CD4-positive, alpha-beta T cell (primary cell): ENCODE data around the gene DCHS1. TPM values are rescaled to one million over a fixed set of nuclear protein-coding genes. Genes with fewer than 3 reads are reported as not detected.

Experiments
- ATAC-seq: fragments of 200-7000 bp; cut with Tn5 transposase; one replicate; pipeline ENCODE4 v1.10.0; 2022; ENCODE audit warnings: mild to moderate bottlenecking; ENCODE audit not compliant: poor library complexity
- CTCF ChIA-PET: fragments of 350-600 bp; sonication (Branson Sonifier 250); formaldehyde crosslinking; loops from one replicate; lab custom pipeline; 2021; ENCODE audit warnings: antibody characterized with exemption, inconsistent platforms; lab: Charles Lee
- POLR2A ChIA-PET: fragments of 350-600 bp; sonication (Branson Sonifier 250); formaldehyde crosslinking; loops from one replicate; lab custom pipeline; 2021; ENCODE audit warnings: antibody characterized with exemption, inconsistent platforms; lab: Charles Lee
- DNase-seq, 14 experiments: peaks; one replicate each; pipeline ENCODE4 v3.0.0-alpha.2; 2013 to 2020; ENCODE audit warnings: mixed read lengths in 2 of 14
- H3K27ac ChIP-seq, 2 donors: one replicate each; pipeline versions ENCODE4 v1.5.1 to v1.7.0; 2013; ENCODE audit warnings: low read length in 2 of 2, low read depth in 1 of 2, mild to moderate bottlenecking in 1 of 2
- H3K27me3 ChIP-seq, 2 experiments: 1 replicate in 1 of 2; 2 replicates in 1 of 2; pipeline versions ENCODE4 v1.6.1 to v1.7.0; 2013; ENCODE audit warnings: low read length in 2 of 2, control low read depth in 1 of 2, mild to moderate bottlenecking in 1 of 2, moderate library complexity in 1 of 2; ENCODE audit not compliant: insufficient read depth in 2 of 2, control insufficient read depth in 1 of 2
- H3K36me3 ChIP-seq: one replicate; pipeline ENCODE4 v1.6.1; 2013; ENCODE audit warnings: low read length, control low read depth; ENCODE audit not compliant: insufficient read depth
- H3K4me1 ChIP-seq: one replicate; pipeline ENCODE4 v1.6.1; 2013; ENCODE audit warnings: low read length, control low read depth; ENCODE audit not compliant: insufficient read depth
- H3K4me3 ChIP-seq: one replicate; pipeline ENCODE4 v1.5.1; 2013; ENCODE audit warnings: mild to moderate bottlenecking, low read length, moderate library complexity
- H3K9me3 ChIP-seq, 2 experiments: 1 replicate in 1 of 2; 2 replicates in 1 of 2; pipeline versions ENCODE4 v1.6.1 to v1.7.0; 2013; ENCODE audit warnings: low read length in 2 of 2, mild to moderate bottlenecking in 2 of 2, control low read depth in 1 of 2, moderate library complexity in 1 of 2; ENCODE audit not compliant: control insufficient read depth in 1 of 2, insufficient read depth in 1 of 2
- H3K27ac Mint-ChIP-seq: one replicate; pipeline ENCODE4 v1.8.0; 2020; ENCODE audit warnings: mixed read lengths
- H3K27me3 Mint-ChIP-seq: one replicate; pipeline ENCODE4 v1.8.0; 2021; ENCODE audit warnings: mixed read lengths
- H3K36me3 Mint-ChIP-seq: one replicate; pipeline ENCODE4 v1.8.0; 2021; ENCODE audit warnings: low read depth, mixed read lengths
- H3K4me1 Mint-ChIP-seq: one replicate; pipeline ENCODE4 v1.8.0; 2021; ENCODE audit warnings: low read depth, mixed read lengths
- H3K4me3 Mint-ChIP-seq: one replicate; pipeline ENCODE4 v1.8.0; 2020; ENCODE audit warnings: mild to moderate bottlenecking, mixed read lengths
- H3K9me3 Mint-ChIP-seq: one replicate; pipeline ENCODE4 v1.8.0; 2020; ENCODE audit warnings: mixed read lengths
- intact Hi-C, 2 experiments: fragments of 100-400 bp; cut with DNase I in 1 of 2; cut with micrococcal nuclease in 1 of 2; formaldehyde crosslinking; loops; one replicate each; pipeline versions ENCODE4 v1.15.1 to v1.9.0; 2023 to 2025; cut with DNase I, micrococcal nuclease
- total RNA-seq, 174 experiments: library from RNA in 2 of 174; stranded (reverse) in 2 of 174; gene quantifications; one replicate each; pipeline ENCODE4 v1.2.3 and lab custom pipeline; 2021 to 2026
- TF ChIP-seq, protein P1 (sequence below): fragments of 200-600 bp; IDR thresholded peaks from one replicate; pipeline ENCODE4 v1.8.0; 2022; ENCODE audit warnings: antibody characterized with exemption, mild to moderate bottlenecking

Gene DCHS1
- total RNA-seq, 2 experiments from 2014 or later = 9.7 TPM

DNA sequence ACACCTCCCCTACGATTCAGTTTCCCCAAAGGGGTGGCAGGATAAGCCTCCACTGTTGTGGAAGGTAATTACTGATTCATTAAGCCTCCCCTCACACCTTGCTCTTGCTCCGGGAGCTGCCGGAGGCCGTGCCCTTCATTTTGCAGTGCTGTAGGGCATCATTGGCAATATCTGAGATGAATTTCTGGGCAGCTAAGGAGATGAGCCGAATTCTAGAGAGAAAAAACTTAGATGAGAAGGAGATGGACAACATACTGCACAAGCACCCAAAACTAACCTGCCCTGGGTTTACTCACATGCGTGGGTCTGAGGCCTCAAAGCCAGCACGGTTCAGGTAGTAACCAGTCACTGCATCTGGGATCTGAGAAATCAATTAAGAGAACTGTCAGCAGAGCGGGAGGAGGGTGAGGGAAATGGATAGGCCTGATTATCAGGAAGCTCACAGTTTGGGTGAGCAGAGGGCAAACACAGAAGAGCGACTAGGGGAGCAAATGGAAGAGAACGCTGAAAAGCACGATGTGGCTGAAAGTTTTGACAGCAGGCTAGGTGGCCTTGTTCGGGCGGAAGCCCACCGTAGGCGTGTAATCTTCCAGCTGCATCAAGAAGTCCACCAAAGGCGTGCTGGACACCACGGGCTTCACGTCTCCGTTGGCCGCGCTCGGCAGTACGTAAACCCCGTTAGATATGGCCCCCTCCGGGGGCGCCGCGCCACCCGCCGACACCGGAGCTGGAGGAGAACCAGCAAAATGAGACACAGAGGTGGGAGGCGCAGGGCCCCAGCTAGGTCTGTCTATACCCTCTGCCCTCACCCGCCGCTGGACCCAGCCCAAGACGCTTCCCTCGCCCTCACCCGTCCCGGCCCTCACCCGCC is 44.3 kb downstream of the DCHS1 start:
- H3K9me3 ChIP-seq = no peaks in the 10 kb centered on the region
- peaks cover 62% of the 10 kb centered on the region for H3K36me3 ChIP-seq
- DNase-seq (peak in 10 of 14 experiments; percentile 11 to 62 (median 30)), ATAC-seq (peak; percentile 6)
- ChIA-PET CTCF (interaction anchor here (0.9 to 2.3 kb wide), 7 partner anchors 7 to 128 kb away, joined by 3 to 21 read pairs (median 6); partner anchors contain the start of genes ILK and MRPL17), POLR2A (interaction anchor here (0.6 to 4.4 kb wide), 24 partner anchors 8 to 221 kb away, joined by 3 to 134 read pairs (median 7); partner anchors contain the start of genes APBB1, ARFIP2, DCHS1 and ILK)
- H3K27ac Mint-ChIP-seq = no peak overlapping the region
- peak overlapping the region; percentile 92 for H3K4me3 Mint-ChIP-seq
- peaks cover 38% of the 10 kb centered on the region for H3K4me1 Mint-ChIP-seq
- H3K36me3 Mint-ChIP-seq = peaks cover 47% of the 10 kb centered on the region
- TF ChIP-seq, protein P1, sequence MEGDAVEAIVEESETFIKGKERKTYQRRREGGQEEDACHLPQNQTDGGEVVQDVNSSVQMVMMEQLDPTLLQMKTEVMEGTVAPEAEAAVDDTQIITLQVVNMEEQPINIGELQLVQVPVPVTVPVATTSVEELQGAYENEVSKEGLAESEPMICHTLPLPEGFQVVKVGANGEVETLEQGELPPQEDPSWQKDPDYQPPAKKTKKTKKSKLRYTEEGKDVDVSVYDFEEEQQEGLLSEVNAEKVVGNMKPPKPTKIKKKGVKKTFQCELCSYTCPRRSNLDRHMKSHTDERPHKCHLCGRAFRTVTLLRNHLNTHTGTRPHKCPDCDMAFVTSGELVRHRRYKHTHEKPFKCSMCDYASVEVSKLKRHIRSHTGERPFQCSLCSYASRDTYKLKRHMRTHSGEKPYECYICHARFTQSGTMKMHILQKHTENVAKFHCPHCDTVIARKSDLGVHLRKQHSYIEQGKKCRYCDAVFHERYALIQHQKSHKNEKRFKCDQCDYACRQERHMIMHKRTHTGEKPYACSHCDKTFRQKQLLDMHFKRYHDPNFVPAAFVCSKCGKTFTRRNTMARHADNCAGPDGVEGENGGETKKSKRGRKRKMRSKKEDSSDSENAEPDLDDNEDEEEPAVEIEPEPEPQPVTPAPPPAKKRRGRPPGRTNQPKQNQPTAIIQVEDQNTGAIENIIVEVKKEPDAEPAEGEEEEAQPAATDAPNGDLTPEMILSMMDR = no peak
- peak overlapping the region; percentile 84 to 90 for H3K27ac ChIP-seq
- H3K4me3 ChIP-seq = peak overlapping the region; percentile 90
- H3K27me3 ChIP-seq = no peaks in the 10 kb centered on the region
- no peaks in the 10 kb centered on the region for H3K9me3 Mint-ChIP-seq
- no peaks in the 10 kb centered on the region for H3K27me3 Mint-ChIP-seq
- H3K4me1 ChIP-seq = peaks cover 63% of the 10 kb centered on the region
- intact Hi-C loops = loop anchor here in 1 of 2 experiments (10.0 kb wide), 2 partner anchors 197 to 377 kb away; partner anchors contain the start of genes APBB1, CNGA4 and FHIP1B

DNA sequence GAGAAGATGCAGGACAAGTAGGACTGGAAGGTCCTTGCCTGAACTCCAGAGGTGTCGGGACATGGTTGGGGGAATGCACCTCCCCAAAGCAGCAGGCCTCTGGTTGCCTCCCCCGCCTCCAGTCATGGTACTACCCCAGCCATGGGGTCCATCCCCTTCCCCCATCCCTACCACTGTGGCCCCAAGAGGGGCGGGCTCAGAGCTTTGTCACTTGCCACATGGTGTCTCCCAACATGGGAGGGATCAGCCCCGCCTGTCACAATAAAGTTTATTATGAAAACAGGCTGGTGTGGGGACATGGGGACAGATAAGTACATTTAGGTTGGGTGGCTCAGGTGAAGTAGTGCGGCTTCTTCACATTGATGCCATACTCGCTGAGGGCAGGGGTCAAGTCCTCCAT is 45.0 kb downstream of the DCHS1 start:
- H3K36me3 ChIP-seq = peaks cover 54% of the 10 kb centered on the region

DNA sequence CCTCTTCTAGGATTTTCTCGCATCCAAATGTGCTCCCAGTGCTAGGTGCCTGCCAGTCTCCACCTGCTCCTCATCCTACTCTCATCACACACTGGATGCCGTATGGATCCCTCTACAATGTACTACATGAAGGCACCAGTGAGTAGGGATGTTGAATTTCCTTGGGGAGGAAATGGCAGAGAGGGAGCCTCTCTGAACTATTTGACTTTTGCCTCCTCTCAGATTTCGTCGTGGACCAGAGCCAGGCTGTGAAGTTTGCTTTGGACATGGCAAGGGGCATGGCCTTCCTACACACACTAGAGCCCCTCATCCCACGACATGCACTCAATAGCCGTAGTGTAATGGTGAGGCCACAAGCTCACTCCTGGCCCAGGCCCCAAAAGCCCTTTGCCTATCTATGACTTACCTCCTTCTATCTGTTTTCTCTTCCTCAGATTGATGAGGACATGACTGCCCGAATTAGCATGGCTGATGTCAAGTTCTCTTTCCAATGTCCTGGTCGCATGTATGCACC is 46.0 kb downstream of the DCHS1 start:
- CTCF ChIA-PET = interaction anchor here (1.6 kb wide), 1 partner anchor 74 kb away, joined by 5 read pairs; the partner anchor contains the start of gene MRPL17
- H3K4me3 Mint-ChIP-seq = peak overlapping the region; percentile 92
- no peaks in the 10 kb centered on the region for H3K9me3 ChIP-seq
- DNase-seq = no peak
- H3K27me3 ChIP-seq = no peaks in the 10 kb centered on the region
- peaks cover 44% of the 10 kb centered on the region for H3K36me3 ChIP-seq
- peaks cover 75% of the 10 kb centered on the region for H3K4me1 ChIP-seq
- TF ChIP-seq, protein P1 = no peak
- no peak overlapping the region for H3K4me3 ChIP-seq
- intact Hi-C loops = loop anchor here in 1 of 2 experiments (10.0 kb wide), 2 partner anchors 195 to 375 kb away; partner anchors contain the start of genes APBB1, CNGA4 and FHIP1B
- H3K27me3 Mint-ChIP-seq = no peaks in the 10 kb centered on the region
- H3K9me3 Mint-ChIP-seq = no peaks in the 10 kb centered on the region
- peaks cover 48% of the 10 kb centered on the region for H3K36me3 Mint-ChIP-seq
- peaks cover 30% of the 10 kb centered on the region for H3K4me1 Mint-ChIP-seq
- H3K27ac ChIP-seq = no peak overlapping the region
- POLR2A ChIA-PET = interaction anchor here (2.0 kb wide), 1 partner anchor 9 kb away, joined by 6 read pairs; the partner anchor contains the start of gene TPP1
- no peak overlapping the region for H3K27ac Mint-ChIP-seq
- ATAC-seq = no peak

More for the DNA sequence above, 45.0 kb downstream of the DCHS1 start:
- Mint-ChIP-seq H3K4me1 (peaks cover 32% of the 10 kb centered on the region), H3K9me3 (no peaks in the 10 kb centered on the region), H3K27me3 (no peaks in the 10 kb centered on the region), H3K27ac (no peak overlapping the region), H3K4me3 (peak overlapping the region; percentile 92), H3K36me3 (peaks cover 48% of the 10 kb centered on the region)
- ATAC-seq (no peak), DNase-seq (no peak)
- TF ChIP-seq, protein P1 = no peak
- ChIA-PET POLR2A (interaction anchor here (1.7 to 4.4 kb wide), 2 partner anchors 71 to 208 kb away, joined by 8 to 134 read pairs; partner anchors contain the start of gene MRPL17), CTCF (no interaction called here)
- Histone ChIP-seq H3K27me3 (no peaks in the 10 kb centered on the region), H3K9me3 (no peaks in the 10 kb centered on the region), H3K4me1 (peaks cover 66% of the 10 kb centered on the region), H3K4me3 (no peak overlapping the region), H3K27ac (peak overlapping the region; percentile 84 to 90)
- intact Hi-C loops = loop anchor here in 1 of 2 experiments (10.0 kb wide), 2 partner anchors 196 to 376 kb away; partner anchors contain the start of genes APBB1, CNGA4 and FHIP1B
